ENCODE data around the gene UQCR11.

UQCR11 gene

GRCh38 chr19:1585243-1585580, 20.1 kb downstream of the UQCR11 start:
- DNase-seq = no peak

- no peak for DNase-seq
Measured at GRCh38 chr19:1584500-1585242, 20.6 kb downstream of the UQCR11 start.

GRCh38 chr19:1582201-1582600, 23.1 kb downstream of the UQCR11 start:
- DNase-seq = no peak

GRCh38 chr19:1580957-1581356, 24.3 kb downstream of the UQCR11 start:
- no peak for DNase-seq

GRCh38 chr19:1580382-1580781, 24.9 kb downstream of the UQCR11 start:
- no peak for DNase-seq

GRCh38 chr19:1579222-1579621, 26.0 kb downstream of the UQCR11 start:
- DNase-seq = no peak

- no peak for DNase-seq
Measured at GRCh38 chr19:1577929-1578618, 27.2 kb downstream of the UQCR11 start.

- no peak for DNase-seq
Measured at GRCh38 chr19:1577090-1577928, 28.0 kb downstream of the UQCR11 start.

GRCh38 chr19:1576242-1577089, 28.8 kb downstream of the UQCR11 start:
- no peak for DNase-seq

GRCh38 chr19:1575323-1576241, 29.7 kb downstream of the UQCR11 start:
- DNase-seq = no peak

GRCh38 chr19:1574354-1575136, 30.7 kb downstream of the UQCR11 start:
- DNase-seq = no peak

- no peak for DNase-seq
Measured at GRCh38 chr19:1572795-1573194, 32.5 kb downstream of the UQCR11 start.

GRCh38 chr19:1571358-1571757, 33.9 kb downstream of the UQCR11 start:
- DNase-seq = no peak

- no peak for DNase-seq
Measured at GRCh38 chr19:1570836-1571235, 34.4 kb downstream of the UQCR11 start.

- no peak for DNase-seq
Measured at GRCh38 chr19:1569997-1570396, 35.3 kb downstream of the UQCR11 start.

- DNase-seq = peak; percentile 62 to 85
Measured at GRCh38 chr19:1568320-1569019, 36.8 kb downstream of the UQCR11 start, which contains the start of gene MEX3D. Gene MEX3D, minus strand, starts transcription at chr19:1568325. Its CDS starts 267 bp downstream, at chr19:1568058.

- DNase-seq = no peak
Measured at GRCh38 chr19:1567848-1568227, 37.4 kb downstream of the UQCR11 start.

GRCh38 chr19:1567116-1567847, 38.0 kb downstream of the UQCR11 start:
- peak in 1 of 2 donors; percentile 16 for DNase-seq

GRCh38 chr19:1566392-1567115, 38.7 kb downstream of the UQCR11 start:
- DNase-seq = no peak
